Measurements from ENCODE around the gene NRXN3. TPM values are rescaled to one million over a fixed set of nuclear protein-coding genes. Genes with fewer than 3 reads are reported as not detected.

NRXN3 gene
- total and polyA plus RNA-seq, 2 of the 13 experiments (the other 11 are each of a cell fraction or from before 2014, with no cell fraction given) = 0.03 TPM; not detected in 1

- H3K4me3 ChIP-seq (replicated peaks in 1 of 3; ENCODE audit: insufficient read depth in 1 of 3, low read depth in 2 of 3, low read length in 3 of 3) = no peak overlapping the region
- ChIA-PET CTCF (ENCODE audit: low intra/inter-chr PET ratio, low total read pairs) (no interaction called here), POLR2A (no interaction called here)
- no peaks in the 10 kb centered on the region for H4K20me1 ChIP-seq (ENCODE audit: insufficient read depth, low read length)
- in situ Hi-C loops (cut with HindIII; ENCODE audit: extremely low pct_ligation_motif_present, low pct_unique_long_range_greater_than_20kb) (no loop called here), intact Hi-C loops (cut with micrococcal nuclease; ENCODE audit: unreplicated experiment) (no loop called here)
- H3K4me2 ChIP-seq (ENCODE audit: low read depth, low read length) = no peak overlapping the region
- no peak for FAIRE-seq
- BruUV-seq (replicated peaks) = no TSS peak
- H3K9ac ChIP-seq (ENCODE audit: insufficient read depth, low read depth, low read length) = no peak overlapping the region
- H3K79me2 ChIP-seq (ENCODE audit: insufficient read depth, low read length) = no peaks in the 10 kb centered on the region
- 23% methylated on average over 3 of the region's 3 CpGs for WGBS (ENCODE audit: low lambda C conversion rate)
- no peaks in the 10 kb centered on the region for H3K27me3 ChIP-seq (ENCODE audit: control insufficient read depth in 1 of 2, insufficient read depth in 2 of 2, low read length in 2 of 2)
- H3K9me3 ChIP-seq (ENCODE audit: low read length) = peaks cover 85% of the 10 kb centered on the region
- H2AFZ ChIP-seq (ENCODE audit: low read length) = no peak overlapping the region
- DNase-seq (ENCODE audit: low spot score) = no peak
- no peaks in the 10 kb centered on the region for H3K36me3 ChIP-seq (replicated peaks in 1 of 2; ENCODE audit: control insufficient read depth in 1 of 2, insufficient read depth in 2 of 2, low read length in 2 of 2)
- H3K27ac ChIP-seq (ENCODE audit: extremely low read length, insufficient read depth, low read length) = no peak overlapping the region
- ATAC-seq = no peak
- H3K4me1 ChIP-seq (ENCODE audit: insufficient read depth, low read length) = no peaks in the 10 kb centered on the region
- TF ChIP-seq ZBTB38 (CRISPR knock-in tag; IDR thresholded peaks at IDR 0.05) (no peak), ZNF292 (CRISPR knock-in tag; IDR thresholded peaks at IDR 0.05; ENCODE audit: borderline replicate concordance, low read depth) (no peak), ZNF331 (CRISPR knock-in tag; IDR thresholded peaks at IDR 0.05) (no peak), JDP2 (CRISPR knock-in tag; IDR thresholded peaks at IDR 0.05; ENCODE audit: borderline replicate concordance) (no peak), CERS6 (CRISPR knock-in tag; IDR thresholded peaks at IDR 0.05) (no peak), MBNL3 (CRISPR knock-in tag; conservative IDR thresholded peaks at IDR 0.05) (no peak), NFATC3 (CRISPR knock-in tag; IDR thresholded peaks at IDR 0.05) (no peak), ZSCAN5A (CRISPR knock-in tag; IDR thresholded peaks at IDR 0.05; ENCODE audit: borderline replicate concordance) (no peak), GATA4 (IDR thresholded peaks at IDR 0.05; ENCODE audit: borderline replicate concordance, low read depth) (no peak)
- TF ChIP-seq, protein P1, sequence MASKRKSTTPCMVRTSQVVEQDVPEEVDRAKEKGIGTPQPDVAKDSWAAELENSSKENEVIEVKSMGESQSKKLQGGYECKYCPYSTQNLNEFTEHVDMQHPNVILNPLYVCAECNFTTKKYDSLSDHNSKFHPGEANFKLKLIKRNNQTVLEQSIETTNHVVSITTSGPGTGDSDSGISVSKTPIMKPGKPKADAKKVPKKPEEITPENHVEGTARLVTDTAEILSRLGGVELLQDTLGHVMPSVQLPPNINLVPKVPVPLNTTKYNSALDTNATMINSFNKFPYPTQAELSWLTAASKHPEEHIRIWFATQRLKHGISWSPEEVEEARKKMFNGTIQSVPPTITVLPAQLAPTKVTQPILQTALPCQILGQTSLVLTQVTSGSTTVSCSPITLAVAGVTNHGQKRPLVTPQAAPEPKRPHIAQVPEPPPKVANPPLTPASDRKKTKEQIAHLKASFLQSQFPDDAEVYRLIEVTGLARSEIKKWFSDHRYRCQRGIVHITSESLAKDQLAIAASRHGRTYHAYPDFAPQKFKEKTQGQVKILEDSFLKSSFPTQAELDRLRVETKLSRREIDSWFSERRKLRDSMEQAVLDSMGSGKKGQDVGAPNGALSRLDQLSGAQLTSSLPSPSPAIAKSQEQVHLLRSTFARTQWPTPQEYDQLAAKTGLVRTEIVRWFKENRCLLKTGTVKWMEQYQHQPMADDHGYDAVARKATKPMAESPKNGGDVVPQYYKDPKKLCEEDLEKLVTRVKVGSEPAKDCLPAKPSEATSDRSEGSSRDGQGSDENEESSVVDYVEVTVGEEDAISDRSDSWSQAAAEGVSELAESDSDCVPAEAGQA (IDR thresholded peaks at IDR 0.05; ENCODE audit: low read depth) = no peak
- TF ChIP-seq, protein P1 (CRISPR knock-in tag; IDR thresholded peaks at IDR 0.05; ENCODE audit: borderline replicate concordance) = no peak
- TF ChIP-seq, protein P2, sequence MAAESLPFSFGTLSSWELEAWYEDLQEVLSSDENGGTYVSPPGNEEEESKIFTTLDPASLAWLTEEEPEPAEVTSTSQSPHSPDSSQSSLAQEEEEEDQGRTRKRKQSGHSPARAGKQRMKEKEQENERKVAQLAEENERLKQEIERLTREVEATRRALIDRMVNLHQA (CRISPR knock-in tag; IDR thresholded peaks at IDR 0.05) = no peak
Measured at GRCh38 chr14:79668951-79669350, 1498.8 kb downstream of the NRXN3 start.

All from HepG2 (cell line).